ENCODE measurements around the gene P2RX2.

- TF ChIP-seq CTCF (IDR thresholded peaks at IDR 0.05) (no peak), POLR2A (IDR thresholded peaks at IDR 0.05) (no peak)
Measured at GRCh38 chr12:132584429-132584828, 34.1 kb upstream of the P2RX2 start.
